ELF-1 (cell line): ENCODE data around the gene RNF175.

Experiments
- DNase-seq: peaks from one replicate; pipeline ENCODE4 v3.0.0-alpha.2; 2016; ENCODE audit warnings: low read depth, low spot score

Gene RNF175

GRCh38 chr4:153785910-153786721 lies 26.3 kb upstream of the RNF175 start:
- DNase-seq, result peak; percentile 28

GRCh38 chr4:153784166-153784699 lies 24.4 kb upstream of the RNF175 start:
- no peak for DNase-seq

- DNase-seq, result no peak
Measured at GRCh38 chr4:153782581-153782980, 22.8 kb upstream of the RNF175 start.

- DNase-seq, result no peak
Measured at GRCh38 chr4:153781717-153782416, 22.0 kb upstream of the RNF175 start.

- DNase-seq, result no peak
Measured at GRCh38 chr4:153781280-153781679, 21.5 kb upstream of the RNF175 start.

- no peak for DNase-seq
Measured at GRCh38 chr4:153780876-153781275, 21.1 kb upstream of the RNF175 start.

- no peak for DNase-seq
Measured at GRCh38 chr4:153780221-153780620, 20.4 kb upstream of the RNF175 start.

- DNase-seq, result no peak
Measured at GRCh38 chr4:153778383-153778782, 18.6 kb upstream of the RNF175 start.

GRCh38 chr4:153777421-153777820 lies 17.6 kb upstream of the RNF175 start:
- DNase-seq, result no peak

GRCh38 chr4:153776601-153777000 lies 16.8 kb upstream of the RNF175 start:
- DNase-seq, result no peak

GRCh38 chr4:153773236-153773690 lies 13.4 kb upstream of the RNF175 start:
- peak; percentile 85 for DNase-seq

GRCh38 chr4:153771046-153771445 lies 11.2 kb upstream of the RNF175 start:
- no peak for DNase-seq

GRCh38 chr4:153766758-153767157 lies 6.9 kb upstream of the RNF175 start:
- no peak for DNase-seq

- no peak for DNase-seq
Measured at GRCh38 chr4:153765894-153766293, 6.1 kb upstream of the RNF175 start.

- DNase-seq, result no peak
Measured at GRCh38 chr4:153764601-153765368, 5.0 kb upstream of the RNF175 start.

GRCh38 chr4:153763404-153763803 lies 3.6 kb upstream of the RNF175 start:
- no peak for DNase-seq

- DNase-seq, result no peak
Measured at GRCh38 chr4:153758688-153759406, 977 bp downstream of the RNF175 start.

- DNase-seq, result peak; percentile 42
Measured at GRCh38 chr4:153758136-153758535, 1.7 kb downstream of the RNF175 start.

GRCh38 chr4:153757407-153757806 lies 2.4 kb downstream of the RNF175 start:
- peak; percentile 48 for DNase-seq

- no peak for DNase-seq
Measured at GRCh38 chr4:153755186-153755585, 4.6 kb downstream of the RNF175 start.

- peak; percentile 79 for DNase-seq
Measured at GRCh38 chr4:153750197-153750817, 9.5 kb downstream of the RNF175 start.
